Loucy (cell line): ENCODE measurements around the gene CLDND2.

Experiments used
- EZH2phosphoT487 ChIP-seq: fragments of 200-600 bp; IDR thresholded peaks from 2 replicates; pipeline ENCODE4 v1.6.1; 2018; ENCODE audit warnings: antibody characterized with exemption, mild to moderate bottlenecking, moderate library complexity, borderline replicate concordance
- TF ChIP-seq, protein P1 (sequence below): fragments of 200-600 bp; sonication (generic); conservative IDR thresholded peaks from 2 replicates; pipeline ENCODE4 v1.5.1; 2014; ENCODE audit warnings: mild to moderate bottlenecking, antibody characterized with exemption, low read length

- TF ChIP-seq, protein P1, sequence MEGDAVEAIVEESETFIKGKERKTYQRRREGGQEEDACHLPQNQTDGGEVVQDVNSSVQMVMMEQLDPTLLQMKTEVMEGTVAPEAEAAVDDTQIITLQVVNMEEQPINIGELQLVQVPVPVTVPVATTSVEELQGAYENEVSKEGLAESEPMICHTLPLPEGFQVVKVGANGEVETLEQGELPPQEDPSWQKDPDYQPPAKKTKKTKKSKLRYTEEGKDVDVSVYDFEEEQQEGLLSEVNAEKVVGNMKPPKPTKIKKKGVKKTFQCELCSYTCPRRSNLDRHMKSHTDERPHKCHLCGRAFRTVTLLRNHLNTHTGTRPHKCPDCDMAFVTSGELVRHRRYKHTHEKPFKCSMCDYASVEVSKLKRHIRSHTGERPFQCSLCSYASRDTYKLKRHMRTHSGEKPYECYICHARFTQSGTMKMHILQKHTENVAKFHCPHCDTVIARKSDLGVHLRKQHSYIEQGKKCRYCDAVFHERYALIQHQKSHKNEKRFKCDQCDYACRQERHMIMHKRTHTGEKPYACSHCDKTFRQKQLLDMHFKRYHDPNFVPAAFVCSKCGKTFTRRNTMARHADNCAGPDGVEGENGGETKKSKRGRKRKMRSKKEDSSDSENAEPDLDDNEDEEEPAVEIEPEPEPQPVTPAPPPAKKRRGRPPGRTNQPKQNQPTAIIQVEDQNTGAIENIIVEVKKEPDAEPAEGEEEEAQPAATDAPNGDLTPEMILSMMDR: no peak
- TF ChIP-seq EZH2phosphoT487: no peak
Observed at GRCh38 chr19:51417810-51418157, 49.0 kb upstream of the CLDND2 start.
